ENCODE results near the gene SETD2. TPM values are rescaled to one million over a fixed set of nuclear protein-coding genes. Genes with fewer than 3 reads are reported as not detected.

The SETD2 gene
- total and polyA plus RNA-seq, 2 of the 8 experiments (the other 6 are each of a cell fraction or from before 2014, with no cell fraction given) = 15.7 to 46.3 TPM

DNA sequence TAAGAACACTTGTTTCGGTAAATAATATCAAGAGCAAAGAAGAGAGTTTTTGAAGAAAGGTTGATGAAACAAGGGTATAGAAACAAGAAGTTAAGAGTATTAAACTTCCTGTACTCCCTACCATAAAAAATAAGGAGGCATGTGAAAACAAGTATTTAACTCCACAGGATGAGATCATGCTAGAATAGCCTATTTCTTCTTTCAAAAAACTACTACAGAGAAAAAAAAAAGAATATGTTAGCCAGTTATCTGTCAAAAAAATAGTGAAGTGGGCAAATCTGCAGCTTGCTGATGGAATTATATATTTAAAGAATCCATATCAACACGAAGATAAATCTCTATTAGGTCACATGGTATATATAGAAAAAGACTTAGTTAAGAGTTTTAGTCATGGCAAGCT lies 33.4 kb downstream of the SETD2 start (continued):
- TF ChIP-seq SIRT6 (IDR thresholded peaks at IDR 0.05; ENCODE audit: low read length) (no peak), SRF (IDR thresholded peaks at IDR 0.05; ENCODE audit: low read depth, low read length) (no peak), GTF2F1 (IDR thresholded peaks at IDR 0.05; ENCODE audit: borderline replicate concordance, low read depth, low read length) (no peak), NRF1 (IDR thresholded peaks at IDR 0.05; ENCODE audit: low read depth, low read length) (no peak), KDM4A (IDR thresholded peaks at IDR 0.05; ENCODE audit: low read depth, low read length, severe bottlenecking) (no peak), TBP (IDR thresholded peaks at IDR 0.05; ENCODE audit: low read depth, low read length) (no peak)

All from H1 (cell line).